ENCODE results near the gene PSMA6.
"Not testable (repeated sequence)": the region's sequence is repeated elsewhere in the genome, so short reads cannot be mapped to it uniquely, and the experiment has no call there.

Gene PSMA6

GRCh38 chr14:35331605-35332516, 39.7 kb downstream of the PSMA6 start:
- peak; percentile 16 for DNase-seq

- DNase-seq: no peak
Observed at GRCh38 chr14:35332517-35333263, 40.5 kb downstream of the PSMA6 start.

- no peak for DNase-seq
Observed at GRCh38 chr14:35333264-35333730, 41.1 kb downstream of the PSMA6 start.

- DNase-seq: no peak
Observed at GRCh38 chr14:35333797-35334743, 41.9 kb downstream of the PSMA6 start.

- DNase-seq: no peak
Observed at GRCh38 chr14:35335388-35336092, 43.4 kb downstream of the PSMA6 start.

- DNase-seq: not testable (repeated sequence)
Observed at GRCh38 chr14:35336171-35336493, 44.0 kb downstream of the PSMA6 start.

- no peak for DNase-seq
Observed at GRCh38 chr14:35336494-35337268, 44.5 kb downstream of the PSMA6 start.

GRCh38 chr14:35337269-35338255, 45.4 kb downstream of the PSMA6 start:
- DNase-seq: no peak

GRCh38 chr14:35338731-35339405, 46.7 kb downstream of the PSMA6 start:
- no peak for DNase-seq

- peak; percentile 78 for DNase-seq
Observed at GRCh38 chr14:35339761-35340406, 47.7 kb downstream of the PSMA6 start.

GRCh38 chr14:35340616-35341453, 48.7 kb downstream of the PSMA6 start:
- no peak for DNase-seq

- DNase-seq: no peak
Observed at GRCh38 chr14:35341454-35341750, 49.2 kb downstream of the PSMA6 start.

- peak; percentile 40 for DNase-seq
Observed at GRCh38 chr14:35341751-35342488, 49.7 kb downstream of the PSMA6 start.

GRCh38 chr14:35342489-35343010, 50.4 kb downstream of the PSMA6 start:
- no peak for DNase-seq

GRCh38 chr14:35343702-35344101, 51.5 kb downstream of the PSMA6 start:
- DNase-seq: no peak

- no peak for DNase-seq
Observed at GRCh38 chr14:35344107-35344807, 52.1 kb downstream of the PSMA6 start.
